HepG2 (cell line): ENCODE measurements around the gene XKR7. TPM values are rescaled to one million over a fixed set of nuclear protein-coding genes. Genes with fewer than 3 reads are reported as not detected.

ENCODE experiments used
- ATAC-seq: fragments of 200-7000 bp; cut with Tn5 transposase; 3 replicates; pipeline ENCODE4 v1.9.1; 2020; ENCODE audit warnings: mild to moderate bottlenecking, moderate library complexity
- BruUV-seq: library from RNA; stranded (reverse); fragments of 400-500 nt; replicated peaks from 2 replicates; lab custom pipeline; 2021; lab: Mats Ljungman, UMichigan
- CTCF ChIA-PET: fragments of 300-600 bp; formaldehyde crosslinking; extraction: SDS; loops from one replicate; lab custom pipeline; 2021; ENCODE audit warnings: low total read pairs, inconsistent platforms, low intra/inter-chr PET ratio; lab: Yijun Ruan, JAX
- POLR2A ChIA-PET: fragments of 350-600 bp; sonication (Branson Sonifier 250); formaldehyde crosslinking; loops from one replicate; lab custom pipeline; 2020; ENCODE audit warnings: antibody characterized with exemption, inconsistent platforms; lab: Yijun Ruan, JAX
- DNase-seq: peaks from one replicate; pipeline ENCODE4 v3.0.0-alpha.2; 2015; ENCODE audit warnings: low spot score
- FAIRE-seq: peaks from 3 replicates; lab custom pipeline; 2011; peaks lifted over from hg19 to GRCh38; lab: Jason Lieb, UNC
- H2AFZ ChIP-seq: one replicate; pipeline ENCODE4 v1.6.1; 2011; ENCODE audit warnings: low read length, inconsistent platforms
- H3K27ac ChIP-seq: fragments of 300-600 bp; 3 replicates; pipeline ENCODE4 v1.8.0; 2011; ENCODE audit warnings: mixed run types, mild to moderate bottlenecking, mixed read lengths, low read length, inconsistent platforms; ENCODE audit not compliant: insufficient read depth; ENCODE audit errors: extremely low read length
- H3K27me3 ChIP-seq, 2 experiments: fragments of 200-600 bp in 1 of 2; 2 replicates in 1 of 2; 3 replicates in 1 of 2; pipeline versions ENCODE4 v1.6.0 to v1.8.0; 2011; ENCODE audit warnings: low read length in 2 of 2, mild to moderate bottlenecking in 2 of 2, moderate library complexity in 2 of 2, inconsistent platforms in 1 of 2; ENCODE audit not compliant: insufficient read depth in 2 of 2, control insufficient read depth in 1 of 2
- H3K36me3 ChIP-seq, 2 experiments: fragments of 200-600 bp in 1 of 2; replicated peaks in 1 of 2; 2 replicates in 1 of 2; 3 replicates in 1 of 2; pipeline versions ENCODE4 v1.5.1 to v1.8.0; 2011; ENCODE audit warnings: low read length in 2 of 2, inconsistent platforms in 1 of 2; ENCODE audit not compliant: insufficient read depth in 2 of 2, control insufficient read depth in 1 of 2
- H3K4me1 ChIP-seq: 2 replicates; pipeline ENCODE4 v1.5.1; 2012; ENCODE audit warnings: low read length, inconsistent platforms; ENCODE audit not compliant: insufficient read depth
- H3K4me2 ChIP-seq: 2 replicates; pipeline ENCODE4 v1.6.0; 2011; ENCODE audit warnings: low read depth, low read length, inconsistent platforms
- H3K4me3 ChIP-seq, 3 experiments: fragments of 200-600 bp in 1 of 3; sonication (generic), shearing (Covaris generic) in 1 of 3; replicated peaks in 1 of 3; 2 replicates each; pipeline ENCODE4 v1.5.1; 2011 to 2016; ENCODE audit warnings: low read length in 3 of 3, inconsistent platforms in 2 of 3, low read depth in 2 of 3, mild to moderate bottlenecking in 2 of 3, control low read depth in 1 of 3, mixed read lengths in 1 of 3; ENCODE audit not compliant: insufficient read depth in 1 of 3
- H3K79me2 ChIP-seq: one replicate; pipeline ENCODE4 v1.6.1; 2011; ENCODE audit warnings: low read length, inconsistent platforms; ENCODE audit not compliant: insufficient read depth
- H3K9ac ChIP-seq: 2 replicates; pipeline ENCODE4 v1.6.0; 2011; ENCODE audit warnings: mild to moderate bottlenecking, low read depth, low read length, inconsistent platforms; ENCODE audit not compliant: insufficient read depth
- H3K9me3 ChIP-seq: 2 replicates; pipeline ENCODE4 v1.5.1; 2012; ENCODE audit warnings: mild to moderate bottlenecking, low read length
- H4K20me1 ChIP-seq: 2 replicates; pipeline ENCODE4 v1.6.0; 2011; ENCODE audit warnings: inconsistent platforms, mild to moderate bottlenecking, low read length, moderate library complexity; ENCODE audit not compliant: insufficient read depth
- KLF12 ChIP-seq: sonication (generic); formaldehyde crosslinking; IDR thresholded peaks from 2 replicates; pipeline ENCODE4 v1.4.0; 2020; ENCODE audit warnings: missing genetic modification reagents, borderline replicate concordance
- RAD21 ChIP-seq: fragments of 450-650 bp; formaldehyde crosslinking; IDR thresholded peaks from 2 replicates; pipeline ENCODE4 v1.5.0; 2020; ENCODE audit warnings: mild to moderate bottlenecking
- RFXANK ChIP-seq: IDR thresholded peaks from 2 replicates; pipeline ENCODE4 v1.6.1; 2016
- SNAPC2 ChIP-seq: sonication (generic); formaldehyde crosslinking; IDR thresholded peaks from 2 replicates; pipeline ENCODE4 v1.8.1; 2022; ENCODE audit warnings: mild to moderate bottlenecking, missing genetic modification reagents
- ZNF451 ChIP-seq: sonication (generic); formaldehyde crosslinking; IDR thresholded peaks from 2 replicates; pipeline ENCODE4 v1.5.0; 2020; ENCODE audit warnings: mild to moderate bottlenecking, missing genetic modification reagents
- WGBS: methylation state at CpG from one replicate; pipeline ENCODE4 v1.1.6; 2017; ENCODE audit warnings: low lambda C conversion rate; 5-methylcytosine and 5-hydroxymethylcytosine counted together
- in situ Hi-C: cut with HindIII; loops from 2 replicates; pipeline ENCODE4 v1.10.0; 2017; ENCODE audit warnings: low pct_unique_long_range_greater_than_20kb; ENCODE audit not compliant: extremely low pct_ligation_motif_present
- intact Hi-C: fragments of 100-400 bp; cut with micrococcal nuclease; formaldehyde crosslinking; loops from one replicate; pipeline ENCODE4 v1.10.0; 2022; ENCODE audit not compliant: unreplicated experiment
- polyA plus RNA-seq, 8 experiments: library from polyadenylated mRNA; depleted of rRNA in 3 of 8; stranded (reverse) in 7 of 8; unstranded in 1 of 8; fragments of >200 nt; fragmentation: Illumina TruSeq in 4 of 8; extraction: Trizol in 4 of 8; gene quantifications; 2 replicates each; pipeline versions ENCODE4 v1.2.1 to v1.2.3, GENCODE V29; 2011 to 2016; ENCODE audit warnings: low read depth in 4 of 8, missing spikeins in 1 of 8, mixed read lengths in 1 of 8; ENCODE audit not compliant: insufficient read depth in 1 of 8
- total RNA-seq, 5 experiments: library from RNA; depleted of rRNA; stranded (reverse); fragments of >200 nt; fragmentation: Illumina TruSeq; extraction: Trizol; gene quantifications; 2 replicates each; pipeline ENCODE4 v1.2.3, GENCODE V29; 2016; ENCODE audit warnings: low read depth in 1 of 5
- TF ChIP-seq, protein P1 (sequence below): sonication (generic); formaldehyde crosslinking; IDR thresholded peaks from 2 replicates; pipeline ENCODE4 v1.8.0; 2022; ENCODE audit warnings: mild to moderate bottlenecking, missing genetic modification reagents
- TF ChIP-seq, protein P2 (sequence below): IDR thresholded peaks from 2 replicates; pipeline ENCODE4 v1.6.1; 2016; ENCODE audit warnings: low read depth, borderline replicate concordance
- TF ChIP-seq, protein P3 (sequence below): sonication (generic); formaldehyde crosslinking; IDR thresholded peaks from 2 replicates; pipeline ENCODE4 v1.4.0; 2020; ENCODE audit warnings: missing genetic modification reagents
- TF ChIP-seq, protein P4 (sequence below): sonication (generic); formaldehyde crosslinking; IDR thresholded peaks from 2 replicates; pipeline ENCODE4 v1.4.0; 2020; ENCODE audit warnings: missing genetic modification reagents, low read depth, mild to moderate bottlenecking, borderline replicate concordance
- TF ChIP-seq, protein P5 (sequence below): sonication (generic); formaldehyde crosslinking; IDR thresholded peaks from 2 replicates; pipeline ENCODE4 v1.5.1; 2020; ENCODE audit warnings: mild to moderate bottlenecking, moderate library complexity, missing genetic modification reagents

XKR7 gene
- total and polyA plus RNA-seq, 2 of the 13 experiments (the other 11 are each of a cell fraction or from before 2014, with no cell fraction given) = not detected

DNA sequence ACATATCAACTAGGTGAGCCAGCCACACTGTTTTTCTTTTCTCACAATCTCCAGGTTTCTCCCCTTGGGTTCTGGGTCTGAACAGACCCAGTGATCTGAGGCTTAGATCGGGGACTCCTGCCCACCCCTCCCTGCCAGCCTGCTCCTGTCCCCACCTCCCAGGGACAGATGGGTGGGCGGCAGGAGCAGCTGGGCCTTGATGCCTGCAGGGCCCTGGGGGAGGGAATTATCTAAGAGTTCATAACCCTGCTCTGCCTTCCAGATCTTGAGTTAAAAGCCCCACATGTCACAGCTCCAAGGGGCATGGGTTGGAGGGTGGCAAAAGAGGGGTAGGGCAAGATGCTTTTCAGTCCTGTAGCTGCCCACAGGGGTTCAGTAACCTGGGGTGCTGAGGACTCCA is 5.2 kb upstream of the XKR7 start:
- no peak overlapping the region for H3K9ac ChIP-seq
- no peaks in the 10 kb centered on the region for H3K79me2 ChIP-seq
- DNase-seq (no peak), FAIRE-seq (no peak), ATAC-seq (no peak)
- no peaks in the 10 kb centered on the region for H3K36me3 ChIP-seq
- no peak overlapping the region for H2AFZ ChIP-seq
- no peak for TF ChIP-seq RAD21
- TF ChIP-seq, protein P1, sequence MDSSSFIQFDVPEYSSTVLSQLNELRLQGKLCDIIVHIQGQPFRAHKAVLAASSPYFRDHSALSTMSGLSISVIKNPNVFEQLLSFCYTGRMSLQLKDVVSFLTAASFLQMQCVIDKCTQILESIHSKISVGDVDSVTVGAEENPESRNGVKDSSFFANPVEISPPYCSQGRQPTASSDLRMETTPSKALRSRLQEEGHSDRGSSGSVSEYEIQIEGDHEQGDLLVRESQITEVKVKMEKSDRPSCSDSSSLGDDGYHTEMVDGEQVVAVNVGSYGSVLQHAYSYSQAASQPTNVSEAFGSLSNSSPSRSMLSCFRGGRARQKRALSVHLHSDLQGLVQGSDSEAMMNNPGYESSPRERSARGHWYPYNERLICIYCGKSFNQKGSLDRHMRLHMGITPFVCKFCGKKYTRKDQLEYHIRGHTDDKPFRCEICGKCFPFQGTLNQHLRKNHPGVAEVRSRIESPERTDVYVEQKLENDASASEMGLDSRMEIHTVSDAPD (CRISPR knock-in tag) = no peak
- no peak for TF ChIP-seq ZNF451 (CRISPR knock-in tag)
- TF ChIP-seq, protein P2, sequence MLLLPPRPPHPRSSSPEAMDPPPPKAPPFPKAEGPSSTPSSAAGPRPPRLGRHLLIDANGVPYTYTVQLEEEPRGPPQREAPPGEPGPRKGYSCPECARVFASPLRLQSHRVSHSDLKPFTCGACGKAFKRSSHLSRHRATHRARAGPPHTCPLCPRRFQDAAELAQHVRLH = no peak
- TF ChIP-seq, protein P3, sequence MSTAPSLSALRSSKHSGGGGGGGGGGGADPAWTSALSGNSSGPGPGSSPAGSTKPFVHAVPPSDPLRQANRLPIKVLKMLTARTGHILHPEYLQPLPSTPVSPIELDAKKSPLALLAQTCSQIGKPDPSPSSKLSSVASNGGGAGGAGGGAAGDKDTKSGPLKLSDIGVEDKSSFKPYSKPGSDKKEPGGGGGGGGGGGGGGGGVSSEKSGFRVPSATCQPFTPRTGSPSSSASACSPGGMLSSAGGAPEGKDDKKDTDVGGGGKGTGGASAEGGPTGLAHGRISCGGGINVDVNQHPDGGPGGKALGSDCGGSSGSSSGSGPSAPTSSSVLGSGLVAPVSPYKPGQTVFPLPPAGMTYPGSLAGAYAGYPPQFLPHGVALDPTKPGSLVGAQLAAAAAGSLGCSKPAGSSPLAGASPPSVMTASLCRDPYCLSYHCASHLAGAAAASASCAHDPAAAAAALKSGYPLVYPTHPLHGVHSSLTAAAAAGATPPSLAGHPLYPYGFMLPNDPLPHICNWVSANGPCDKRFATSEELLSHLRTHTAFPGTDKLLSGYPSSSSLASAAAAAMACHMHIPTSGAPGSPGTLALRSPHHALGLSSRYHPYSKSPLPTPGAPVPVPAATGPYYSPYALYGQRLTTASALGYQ (CRISPR knock-in tag) = no peak
- no peak for TF ChIP-seq SNAPC2 (CRISPR knock-in tag)
- no peak for TF ChIP-seq RFXANK
- no peak for TF ChIP-seq KLF12 (CRISPR knock-in tag)
- TF ChIP-seq, protein P4, sequence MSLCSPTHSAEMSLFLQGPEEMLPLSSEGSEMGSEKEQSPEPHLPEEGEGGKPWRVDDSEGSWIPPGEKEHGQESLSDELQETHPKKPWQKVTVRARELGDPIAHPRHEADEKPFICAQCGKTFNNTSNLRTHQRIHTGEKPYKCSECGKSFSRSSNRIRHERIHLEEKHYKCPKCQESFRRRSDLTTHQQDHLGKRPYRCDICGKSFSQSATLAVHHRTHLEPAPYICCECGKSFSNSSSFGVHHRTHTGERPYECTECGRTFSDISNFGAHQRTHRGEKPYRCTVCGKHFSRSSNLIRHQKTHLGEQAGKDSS (CRISPR knock-in tag) = no peak
- TF ChIP-seq, protein P5, sequence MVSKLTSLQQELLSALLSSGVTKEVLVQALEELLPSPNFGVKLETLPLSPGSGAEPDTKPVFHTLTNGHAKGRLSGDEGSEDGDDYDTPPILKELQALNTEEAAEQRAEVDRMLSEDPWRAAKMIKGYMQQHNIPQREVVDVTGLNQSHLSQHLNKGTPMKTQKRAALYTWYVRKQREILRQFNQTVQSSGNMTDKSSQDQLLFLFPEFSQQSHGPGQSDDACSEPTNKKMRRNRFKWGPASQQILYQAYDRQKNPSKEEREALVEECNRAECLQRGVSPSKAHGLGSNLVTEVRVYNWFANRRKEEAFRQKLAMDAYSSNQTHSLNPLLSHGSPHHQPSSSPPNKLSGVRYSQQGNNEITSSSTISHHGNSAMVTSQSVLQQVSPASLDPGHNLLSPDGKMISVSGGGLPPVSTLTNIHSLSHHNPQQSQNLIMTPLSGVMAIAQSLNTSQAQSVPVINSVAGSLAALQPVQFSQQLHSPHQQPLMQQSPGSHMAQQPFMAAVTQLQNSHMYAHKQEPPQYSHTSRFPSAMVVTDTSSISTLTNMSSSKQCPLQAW (CRISPR knock-in tag) = no peak
- H3K4me1 ChIP-seq = no peaks in the 10 kb centered on the region
- 0% methylated on average over 2 of the region's 2 CpGs for WGBS
- H4K20me1 ChIP-seq = no peaks in the 10 kb centered on the region; the same call in 1 of the 2 replicates
- ChIA-PET CTCF (no interaction called here), POLR2A (no interaction called here)
- peaks cover 0 to 4% of the 10 kb centered on the region in 2 experiments; a peak in 2 of 5 replicates for H3K27me3 ChIP-seq
- intact Hi-C loops (no loop called here), in situ Hi-C loops (no loop called here)
- no peak overlapping the region for H3K4me2 ChIP-seq
- no peak overlapping the region for H3K27ac ChIP-seq
- BruUV-seq = no TSS peak
- no peaks in the 10 kb centered on the region for H3K9me3 ChIP-seq
- H3K4me3 ChIP-seq = no peak overlapping the region
